ENCODE measurements around the gene MGST2. TPM values are rescaled to one million over a fixed set of nuclear protein-coding genes. Genes with fewer than 3 reads are reported as not detected.
A peak's percentile ranks its signal among the peaks of the same experiment; 100 is the strongest.

The MGST2 gene
- total RNA-seq, 2 experiments from 2014 or later: 22.9 to 25.0 TPM

GRCh38 chr4:139728840-139729239 lies 63.2 kb downstream of the MGST2 start:
- Mint-ChIP-seq H3K4me1 (no peaks in the 10 kb centered on the region), H3K27ac (no peak overlapping the region), H3K27me3 (peaks cover 7% of the 10 kb centered on the region), H3K36me3 (ENCODE audit: low read depth) (no peaks in the 10 kb centered on the region), H3K4me3 (no peak overlapping the region), H3K9me3 (no peaks in the 10 kb centered on the region)
- ChIA-PET POLR2A (no interaction called here), CTCF (interaction anchor here (1.7 kb wide), 1 partner anchor 13 kb away, joined by 3 read pairs; no protein-coding TSS in a partner anchor)
- no peak for DNase-seq

GRCh38 chr4:139732991-139733570 lies 67.5 kb downstream of the MGST2 start:
- no peaks in the 10 kb centered on the region for H3K36me3 Mint-ChIP-seq (ENCODE audit: low read depth)
- no peaks in the 10 kb centered on the region for H3K9me3 Mint-ChIP-seq
- H3K4me3 Mint-ChIP-seq: no peak overlapping the region
- H3K27me3 Mint-ChIP-seq: peaks cover 39% of the 10 kb centered on the region
- H3K27ac Mint-ChIP-seq: no peak overlapping the region
- POLR2A ChIA-PET: no interaction called here
- no peak for DNase-seq
- CTCF ChIA-PET: interaction anchor here (0.6 to 1.2 kb wide), 2 partner anchors 9 to 12 kb away, joined by 3 to 6 read pairs; no protein-coding TSS in a partner anchor
- H3K4me1 Mint-ChIP-seq: peaks cover 12% of the 10 kb centered on the region

- Mint-ChIP-seq H3K4me1 (peaks cover 12% of the 10 kb centered on the region), H3K4me3 (peak overlapping the region; percentile 55), H3K27ac (no peak overlapping the region), H3K9me3 (no peaks in the 10 kb centered on the region), H3K36me3 (ENCODE audit: low read depth) (no peaks in the 10 kb centered on the region), H3K27me3 (peaks cover 39% of the 10 kb centered on the region)
- ChIA-PET POLR2A (no interaction called here), CTCF (interaction anchor here (0.8 to 1.1 kb wide), 6 partner anchors 15 to 279 kb away, joined by 3 to 4 read pairs (median 3); no protein-coding TSS in a partner anchor)
- no peak for DNase-seq
These were observed 68.7 kb downstream of the MGST2 start for GRCh38 chr4:139734201-139734874.

GRCh38 chr4:139734875-139735380 lies 69.3 kb downstream of the MGST2 start:
- Mint-ChIP-seq H3K9me3 (no peaks in the 10 kb centered on the region), H3K36me3 (ENCODE audit: low read depth) (no peaks in the 10 kb centered on the region), H3K27me3 (peaks cover 39% of the 10 kb centered on the region), H3K4me1 (peaks cover 12% of the 10 kb centered on the region), H3K4me3 (peak overlapping the region; percentile 55), H3K27ac (no peak overlapping the region)
- POLR2A ChIA-PET: no interaction called here
- CTCF ChIA-PET: interaction anchor here (0.8 to 1.1 kb wide), 6 partner anchors 14 to 278 kb away, joined by 3 to 4 read pairs (median 3); no protein-coding TSS in a partner anchor
- DNase-seq: peak; percentile 63

- no peak for DNase-seq
- ChIA-PET POLR2A (no interaction called here), CTCF (no interaction called here)
- H3K4me1 Mint-ChIP-seq: peaks cover 12% of the 10 kb centered on the region
- no peak overlapping the region for H3K27ac Mint-ChIP-seq
- peaks cover 39% of the 10 kb centered on the region for H3K27me3 Mint-ChIP-seq
- H3K36me3 Mint-ChIP-seq (ENCODE audit: low read depth): no peaks in the 10 kb centered on the region
- peak overlapping the region; percentile 55 for H3K4me3 Mint-ChIP-seq
- H3K9me3 Mint-ChIP-seq: no peaks in the 10 kb centered on the region
These were observed 70.0 kb downstream of the MGST2 start for GRCh38 chr4:139735381-139736273.

GRCh38 chr4:139736274-139736660 lies 70.6 kb downstream of the MGST2 start:
- no peak for DNase-seq
- ChIA-PET CTCF (no interaction called here), POLR2A (no interaction called here)
- Mint-ChIP-seq H3K36me3 (ENCODE audit: low read depth) (no peaks in the 10 kb centered on the region), H3K27ac (no peak overlapping the region), H3K9me3 (no peaks in the 10 kb centered on the region), H3K4me3 (no peak overlapping the region), H3K4me1 (peaks cover 12% of the 10 kb centered on the region), H3K27me3 (peaks cover 39% of the 10 kb centered on the region)

GRCh38 chr4:139736661-139737060 lies 71.0 kb downstream of the MGST2 start:
- Mint-ChIP-seq H3K9me3 (no peaks in the 10 kb centered on the region), H3K27ac (no peak overlapping the region)

GRCh38 chr4:139738846-139739613 lies 73.4 kb downstream of the MGST2 start:
- no peak for DNase-seq
- H3K4me1 Mint-ChIP-seq: peaks cover 12% of the 10 kb centered on the region
- ChIA-PET CTCF (interaction anchor here (1.1 kb wide), 1 partner anchor 9 kb away, joined by 3 read pairs; no protein-coding TSS in a partner anchor), POLR2A (interaction anchor here (0.6 kb wide), 1 partner anchor 1492 kb away, joined by 3 read pairs; no protein-coding TSS in a partner anchor)
- no peaks in the 10 kb centered on the region for H3K9me3 Mint-ChIP-seq
- no peaks in the 10 kb centered on the region for H3K36me3 Mint-ChIP-seq (ENCODE audit: low read depth)
- no peak overlapping the region for H3K4me3 Mint-ChIP-seq
- peaks cover 30% of the 10 kb centered on the region for H3K27me3 Mint-ChIP-seq
- no peak overlapping the region for H3K27ac Mint-ChIP-seq

More at GRCh38 chr4:139736661-139737060, 71.0 kb downstream of the MGST2 start:
- Mint-ChIP-seq H3K4me3 (no peak overlapping the region), H3K4me1 (peaks cover 12% of the 10 kb centered on the region), H3K27me3 (peaks cover 39% of the 10 kb centered on the region), H3K36me3 (ENCODE audit: low read depth) (no peaks in the 10 kb centered on the region)
- POLR2A ChIA-PET: no interaction called here
- CTCF ChIA-PET: interaction anchor here (0.7 kb wide), 1 partner anchor 448 kb away, joined by 3 read pairs; no protein-coding TSS in a partner anchor
- no peak for DNase-seq

- Mint-ChIP-seq H3K27ac (no peak overlapping the region), H3K27me3 (peaks cover 19% of the 10 kb centered on the region), H3K9me3 (no peaks in the 10 kb centered on the region), H3K4me1 (peaks cover 4% of the 10 kb centered on the region), H3K36me3 (ENCODE audit: low read depth) (no peaks in the 10 kb centered on the region), H3K4me3 (no peak overlapping the region)
- POLR2A ChIA-PET: no interaction called here
- no peak for DNase-seq
- CTCF ChIA-PET: interaction anchor here (0.6 kb wide), 1 partner anchor 451 kb away, joined by 4 read pairs; no protein-coding TSS in a partner anchor
These were observed 74.5 kb downstream of the MGST2 start for GRCh38 chr4:139740121-139740520.

- peaks cover 4% of the 10 kb centered on the region for H3K4me1 Mint-ChIP-seq
- no peak overlapping the region for H3K27ac Mint-ChIP-seq
- no peaks in the 10 kb centered on the region for H3K36me3 Mint-ChIP-seq (ENCODE audit: low read depth)
- ChIA-PET CTCF (interaction anchor here (0.6 to 1.1 kb wide), 2 partner anchors 98 to 222 kb away, joined by 3 to 4 read pairs; no protein-coding TSS in a partner anchor), POLR2A (no interaction called here)
- H3K9me3 Mint-ChIP-seq: no peaks in the 10 kb centered on the region
- H3K27me3 Mint-ChIP-seq: peaks cover 18% of the 10 kb centered on the region
- DNase-seq: no peak
- H3K4me3 Mint-ChIP-seq: no peak overlapping the region
These were observed 75.0 kb downstream of the MGST2 start for GRCh38 chr4:139740531-139741041.

GRCh38 chr4:139743027-139743426 lies 77.4 kb downstream of the MGST2 start:
- no peak overlapping the region for H3K4me3 Mint-ChIP-seq

GRCh38 chr4:139744232-139744631 lies 78.6 kb downstream of the MGST2 start:
- CTCF ChIA-PET: no interaction called here
- no peak overlapping the region for H3K4me3 Mint-ChIP-seq

More at GRCh38 chr4:139743027-139743426, 77.4 kb downstream of the MGST2 start:
- ChIA-PET CTCF (no interaction called here), POLR2A (no interaction called here)
- peaks cover 2% of the 10 kb centered on the region for H3K4me1 Mint-ChIP-seq
- H3K27me3 Mint-ChIP-seq: no peaks in the 10 kb centered on the region
- no peak overlapping the region for H3K27ac Mint-ChIP-seq
- no peaks in the 10 kb centered on the region for H3K9me3 Mint-ChIP-seq
- no peaks in the 10 kb centered on the region for H3K36me3 Mint-ChIP-seq (ENCODE audit: low read depth)
- no peak for DNase-seq

More at GRCh38 chr4:139744232-139744631, 78.6 kb downstream of the MGST2 start:
- H3K27me3 Mint-ChIP-seq: no peaks in the 10 kb centered on the region
- H3K9me3 Mint-ChIP-seq: no peaks in the 10 kb centered on the region
- POLR2A ChIA-PET: no interaction called here
- no peaks in the 10 kb centered on the region for H3K36me3 Mint-ChIP-seq (ENCODE audit: low read depth)
- no peak overlapping the region for H3K27ac Mint-ChIP-seq
- no peak for DNase-seq
- peaks cover 5% of the 10 kb centered on the region for H3K4me1 Mint-ChIP-seq

All from activated CD4-positive, alpha-beta T cell treated with anti-CD3 and anti-CD28 coated beads, Interleukin-2, amount 10 ng/mL, durations not matched to agents 7 days and 5 days (primary cell).